ENCODE results near the gene LCNL1. TPM values are rescaled to one million over a fixed set of nuclear protein-coding genes. Genes with fewer than 3 reads are reported as not detected.
"Not testable (repeated sequence)": the region's sequence is repeated elsewhere in the genome, so short reads cannot be mapped to it uniquely, and the experiment has no call there.

Gene LCNL1
- total RNA-seq, 1 experiment from 2014 or later, result not detected

DNA sequence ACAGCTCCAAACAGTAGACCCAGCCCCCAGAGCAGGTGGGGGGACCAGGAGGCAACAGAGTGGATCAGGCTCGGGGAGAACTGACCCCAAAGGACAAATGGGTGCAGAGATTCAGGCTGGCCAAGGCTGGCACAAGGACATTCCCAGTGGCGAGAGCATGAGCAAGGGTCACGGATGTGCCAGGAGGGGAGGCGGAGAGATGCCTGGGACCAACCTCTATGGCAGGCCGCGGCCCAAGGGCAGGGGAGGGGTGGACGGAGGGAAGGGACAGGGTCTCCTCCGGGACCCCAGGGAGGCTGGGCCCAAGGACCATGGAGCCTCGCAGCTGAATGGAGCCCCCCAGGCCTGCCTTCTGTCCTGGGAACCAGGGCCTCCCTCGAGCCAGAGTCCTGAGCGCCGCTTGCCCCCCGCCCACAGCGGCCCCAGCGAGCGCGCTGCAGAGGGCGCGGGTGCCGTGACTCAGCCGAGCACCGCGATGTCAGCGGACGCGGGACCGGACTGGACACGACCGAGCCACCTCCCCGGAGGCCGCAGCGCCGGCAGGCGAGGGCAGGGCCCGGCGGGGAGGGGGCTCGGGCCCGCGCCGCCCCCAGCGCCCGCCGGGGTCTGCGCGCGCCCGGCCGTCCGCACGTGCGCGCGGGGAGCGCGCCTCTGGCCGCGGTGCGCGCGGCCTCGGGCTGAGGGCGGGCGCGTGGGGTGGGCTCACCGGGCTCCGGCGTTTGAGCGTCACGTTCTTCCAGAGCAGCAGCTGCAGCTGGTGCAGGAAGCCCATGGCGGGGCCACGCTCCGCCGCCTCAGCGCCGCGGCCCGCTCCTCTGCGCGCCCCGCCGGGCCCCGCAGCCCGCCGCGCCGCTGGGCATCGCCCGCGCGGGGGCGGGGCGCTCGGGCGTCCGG, 44.8 kb downstream of the LCNL1 start, which contains the start of gene ABCA2:
TSS of gene ABCA2 (minus strand) at position 869 of the 894 bp plus-strand sequence. CDS start at position 772, 97 bp downstream.
- no peak for DNase-seq (ENCODE audit: low read depth)
- in situ Hi-C loops (cut with HindIII; ENCODE audit: low pct_unique_long_range_greater_than_20kb, low sequenced_read_pairs), result no loop called here

DNA sequence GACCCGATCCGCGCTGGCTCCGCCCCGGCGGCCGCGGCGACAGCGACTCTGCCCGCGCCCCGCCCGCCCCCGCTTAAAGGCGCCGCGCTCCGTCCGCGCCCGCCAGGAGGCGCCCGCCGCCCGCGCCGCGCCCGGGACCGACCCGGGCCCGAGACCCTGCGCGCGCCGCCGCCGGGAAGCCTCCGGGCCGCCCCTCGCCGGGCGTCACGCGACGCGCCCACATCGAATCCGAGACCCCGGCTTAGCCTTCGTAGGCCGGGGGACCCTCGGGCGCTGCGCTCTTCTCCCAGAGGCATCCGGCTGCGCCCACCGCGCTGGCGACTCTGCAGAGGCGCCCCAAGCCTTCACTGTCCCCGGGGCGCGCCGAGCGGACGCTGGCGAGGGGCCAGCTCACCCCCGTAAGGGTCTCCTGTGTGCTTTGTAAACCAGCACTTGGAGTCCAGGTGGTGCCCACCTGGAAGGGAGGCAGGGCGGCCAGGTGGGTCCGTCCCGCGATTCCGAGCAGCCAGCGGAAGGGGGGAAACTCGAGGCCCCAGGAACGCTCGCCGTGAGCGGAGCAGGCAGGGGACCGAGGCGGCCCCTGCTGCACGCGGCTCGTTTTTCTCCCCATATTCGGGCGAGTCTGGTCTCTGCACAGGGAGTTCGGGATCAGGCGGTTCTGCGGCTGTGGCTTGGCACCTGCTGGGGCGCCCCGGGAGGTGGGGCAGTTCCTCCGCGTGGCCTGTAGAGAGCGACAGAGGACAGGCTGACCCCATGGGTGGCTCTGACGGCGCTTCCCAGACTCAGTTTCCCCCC, 45.7 kb downstream of the LCNL1 start:
- peak; percentile 43 for DNase-seq (ENCODE audit: low read depth)
- in situ Hi-C loops (cut with HindIII; ENCODE audit: low pct_unique_long_range_greater_than_20kb, low sequenced_read_pairs), result no loop called here

DNA sequence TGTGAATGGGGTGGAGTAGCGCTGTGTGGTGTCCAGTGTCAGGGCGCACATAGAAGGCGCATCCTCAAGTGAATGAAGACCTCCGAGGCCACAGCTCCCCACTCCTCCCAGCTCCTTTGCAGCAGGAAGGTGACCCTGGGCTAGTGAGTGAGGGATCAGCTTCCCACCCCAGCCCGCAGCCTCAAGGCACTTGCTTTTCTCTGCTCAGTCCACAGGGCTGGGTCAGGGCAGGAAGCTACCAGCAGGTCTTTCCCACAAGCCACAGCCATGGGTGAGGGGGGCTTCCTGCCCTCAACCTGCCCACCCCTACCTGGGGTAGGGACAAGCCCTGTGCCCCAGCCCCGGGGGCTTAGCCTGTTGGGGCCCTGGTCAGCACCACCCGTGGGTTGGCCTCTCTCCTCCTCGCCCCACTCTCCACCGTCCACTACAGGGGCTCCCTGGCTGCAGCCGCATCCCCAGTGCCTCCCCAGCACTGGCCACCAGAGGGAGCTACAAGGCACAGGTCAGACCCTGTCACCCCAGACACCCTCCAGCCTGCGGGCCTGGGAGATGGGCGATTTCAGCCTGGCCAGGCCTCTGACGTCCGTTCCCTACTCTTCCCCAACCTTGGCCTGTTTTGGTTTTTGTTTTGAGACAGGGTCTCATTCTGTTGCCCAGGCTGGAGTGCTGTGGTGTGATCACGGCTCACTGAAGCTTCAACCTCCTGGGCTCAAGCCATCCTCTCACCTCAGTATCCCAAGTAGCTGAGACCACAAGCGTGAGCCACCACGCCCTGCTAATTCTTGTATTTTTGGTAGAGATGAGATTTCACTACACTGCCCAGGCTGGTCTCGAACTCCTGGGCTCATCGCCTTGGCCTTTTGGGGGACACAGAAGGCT, 46.5 kb downstream of the LCNL1 start:
- in situ Hi-C loops (cut with HindIII; ENCODE audit: low pct_unique_long_range_greater_than_20kb, low sequenced_read_pairs), result no loop called here

DNA sequence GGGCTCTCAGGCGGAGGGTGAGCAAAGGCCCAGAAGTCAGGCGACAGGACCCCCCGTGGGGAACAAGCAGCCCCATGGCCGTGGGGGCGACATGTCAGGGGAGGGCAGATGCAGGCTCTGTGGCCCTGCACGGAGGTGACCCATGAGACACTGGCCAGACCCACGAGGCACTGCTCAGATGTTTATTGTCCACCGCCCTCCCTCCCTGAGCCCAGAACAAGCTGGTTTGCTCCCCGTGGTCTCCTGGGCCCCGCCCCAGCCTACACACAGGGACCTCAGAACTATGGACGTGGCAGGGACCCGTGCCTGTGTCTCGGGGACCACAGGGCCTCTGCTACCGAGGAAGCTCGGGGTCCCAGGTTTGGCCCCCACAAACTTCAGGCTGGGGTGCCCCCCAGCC, 47.2 kb downstream of the LCNL1 start:
- DNase-seq (ENCODE audit: low read depth), result no peak
- in situ Hi-C loops (cut with HindIII; ENCODE audit: low pct_unique_long_range_greater_than_20kb, low sequenced_read_pairs), result no loop called here

More for the DNA sequence above, 46.5 kb downstream of the LCNL1 start:
- DNase-seq (ENCODE audit: low read depth), result peak; percentile 52

DNA sequence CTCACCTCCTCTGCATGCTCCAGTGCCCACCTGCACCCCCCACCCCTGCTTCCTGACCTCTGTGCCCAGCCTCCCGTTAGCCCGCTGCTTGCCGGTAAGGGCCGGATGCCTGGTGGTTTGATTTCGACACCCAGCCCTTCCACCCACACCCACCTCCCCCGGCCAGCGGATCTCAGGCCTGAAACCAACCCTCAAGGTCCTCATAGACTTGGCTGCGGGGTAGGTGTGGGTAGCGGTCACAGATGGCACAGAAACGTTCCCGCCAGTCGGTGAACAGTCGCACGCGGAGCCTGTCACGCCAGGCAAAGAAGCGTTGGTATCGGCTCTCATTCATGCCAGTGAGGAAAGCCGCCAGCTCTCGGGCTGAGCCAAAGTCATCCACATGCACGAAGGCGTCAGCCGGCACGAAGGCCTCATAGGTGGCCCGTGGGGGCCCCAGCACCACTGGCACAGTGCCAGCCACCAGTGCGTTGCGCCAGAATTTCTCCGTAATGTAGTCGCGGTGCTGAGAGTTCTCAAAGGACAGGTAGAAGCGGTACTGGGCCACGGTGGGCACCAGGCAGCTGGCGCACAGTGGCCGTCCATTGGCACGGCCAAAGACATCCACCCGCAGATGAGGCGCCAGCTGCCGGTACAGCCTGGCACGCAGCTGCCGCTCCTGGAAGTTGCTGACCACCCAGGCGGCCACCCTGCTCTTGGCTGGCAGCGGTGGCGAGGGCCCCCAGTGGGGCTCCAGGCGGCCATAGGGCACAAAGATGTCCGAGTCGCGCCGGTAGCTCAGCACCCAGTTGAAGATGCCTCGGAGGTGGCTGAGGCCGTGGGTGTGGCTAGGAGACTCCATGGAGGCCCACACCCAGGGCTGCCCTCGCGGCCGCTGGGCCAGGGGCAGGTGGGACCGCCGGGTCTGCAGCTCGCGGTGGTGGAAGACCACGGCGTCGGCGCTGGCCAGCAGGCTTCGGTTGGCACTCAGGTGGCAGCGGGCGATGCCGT, 48.0 kb downstream of the LCNL1 start:
- in situ Hi-C loops (cut with HindIII; ENCODE audit: low pct_unique_long_range_greater_than_20kb, low sequenced_read_pairs), result no loop called here
- DNase-seq (ENCODE audit: low read depth), result no peak

DNA sequence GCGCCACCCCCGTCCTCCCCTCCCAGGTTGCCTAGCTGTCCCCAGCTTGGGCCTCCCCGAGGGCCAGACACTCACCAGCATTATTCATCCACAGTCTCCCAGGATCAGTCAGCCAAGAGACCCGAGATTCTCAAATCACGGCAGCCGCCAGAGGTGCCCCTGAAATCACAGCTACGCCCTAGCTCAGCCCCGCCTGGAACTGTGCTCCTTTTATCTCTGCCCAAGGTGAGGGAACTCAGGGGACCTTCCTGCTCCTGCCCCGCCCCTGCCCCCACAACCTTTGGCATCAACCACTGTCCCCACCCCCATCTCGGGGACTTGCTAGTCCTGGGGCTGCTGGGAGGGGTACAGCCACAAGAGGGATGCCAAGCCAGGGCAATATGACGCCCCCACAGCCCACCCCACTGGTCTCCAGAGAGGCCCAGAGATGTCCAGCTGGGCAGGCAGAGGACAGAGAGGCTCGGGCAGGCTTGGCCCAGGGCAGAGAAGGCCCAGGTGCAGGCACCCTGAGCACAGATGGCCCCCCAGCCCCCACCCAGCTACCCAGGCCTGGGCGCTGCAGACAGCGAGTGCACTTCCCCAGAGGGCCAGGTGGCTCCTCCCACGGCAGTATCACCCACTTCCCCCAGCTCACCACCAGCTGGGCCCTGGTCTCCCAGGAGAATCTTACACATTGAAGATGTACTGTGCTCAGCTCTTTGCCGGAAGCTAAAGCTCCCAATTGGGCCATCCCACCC, 49.3 kb downstream of the LCNL1 start, which contains the start of gene FUT7:
TSS of gene FUT7 (minus strand) at position 185 of the 737 bp plus-strand sequence. CDS start at position 88, 97 bp downstream.
- in situ Hi-C loops (cut with HindIII; ENCODE audit: low pct_unique_long_range_greater_than_20kb, low sequenced_read_pairs), result no loop called here
- DNase-seq (ENCODE audit: low read depth), result no peak

DNA sequence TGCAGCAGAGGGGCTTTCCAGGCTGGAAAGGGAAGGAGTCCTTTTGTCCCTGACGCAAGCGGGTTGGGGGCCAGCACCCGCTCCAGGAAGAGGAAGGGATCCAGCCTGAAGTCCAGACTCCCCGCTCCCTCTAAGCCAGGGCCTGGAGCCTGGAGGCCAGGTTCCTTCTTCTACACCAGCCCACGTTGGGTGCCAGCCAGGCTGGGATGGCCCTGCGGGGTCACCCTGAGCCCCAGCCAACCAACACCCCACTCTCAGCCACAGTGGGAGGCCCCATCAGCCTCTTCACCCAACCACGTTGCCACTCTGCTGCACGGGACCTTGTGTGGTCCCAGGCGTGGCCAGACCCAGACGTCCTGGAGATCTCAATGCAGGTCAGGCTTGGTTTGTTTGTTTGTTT, 50.1 kb downstream of the LCNL1 start:
- in situ Hi-C loops (cut with HindIII; ENCODE audit: low pct_unique_long_range_greater_than_20kb, low sequenced_read_pairs), result no loop called here
- no peak for DNase-seq (ENCODE audit: low read depth)

DNA sequence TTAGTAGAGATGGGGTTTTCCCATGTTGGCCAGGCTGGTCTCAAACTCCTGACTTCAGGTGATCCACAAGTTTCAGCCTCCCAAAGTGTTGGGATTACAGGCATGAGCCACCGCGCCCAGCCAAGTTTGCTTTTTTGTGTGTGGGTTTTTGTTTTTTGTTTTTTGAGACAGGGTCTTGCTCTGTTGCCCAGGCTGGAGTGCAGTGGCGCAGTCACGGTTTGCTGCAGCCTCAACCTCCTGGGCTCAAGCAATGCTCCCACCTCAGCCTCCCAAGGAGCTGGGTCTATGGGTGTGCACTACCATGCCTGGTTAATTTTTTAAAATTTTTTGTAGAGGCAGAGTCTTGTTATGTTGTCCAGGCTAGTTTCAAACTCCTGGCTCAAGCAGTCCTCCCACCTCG, 50.7 kb downstream of the LCNL1 start:
- in situ Hi-C loops (cut with HindIII; ENCODE audit: low pct_unique_long_range_greater_than_20kb, low sequenced_read_pairs), result not testable (repeated sequence)

DNA sequence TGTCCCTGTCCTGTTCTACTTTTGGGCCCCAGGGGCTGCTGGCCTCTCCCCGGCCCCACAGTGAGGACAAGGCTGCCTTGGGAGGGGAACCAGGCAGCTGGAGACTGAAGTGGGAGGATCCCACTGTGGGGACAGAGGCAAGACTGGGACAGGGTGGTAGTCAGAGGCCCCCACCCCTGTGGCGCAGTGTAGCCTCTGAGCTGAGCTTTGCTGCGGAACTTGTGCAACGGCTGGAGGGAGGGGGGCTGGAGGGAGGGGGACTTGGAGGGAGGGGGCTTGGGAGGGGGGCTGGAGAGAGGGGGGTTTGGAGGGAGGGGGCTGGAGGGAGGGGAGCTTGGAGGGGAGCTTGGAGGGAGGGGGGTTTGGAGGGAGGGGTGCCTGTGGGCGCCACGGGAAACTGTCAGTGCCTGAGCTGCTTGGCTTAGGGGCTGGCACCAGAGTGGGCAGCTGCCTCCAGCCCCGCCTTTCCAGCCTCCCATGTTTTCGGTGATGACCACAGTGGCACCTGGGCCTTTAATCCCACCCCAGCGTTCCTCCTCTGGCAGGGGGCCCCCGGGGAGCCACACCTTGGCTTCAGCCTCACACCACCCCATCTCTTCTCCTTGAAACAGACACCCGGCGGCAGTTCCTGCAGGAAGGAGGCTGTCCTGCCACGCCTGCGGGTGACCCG, 51.4 kb downstream of the LCNL1 start:
- in situ Hi-C loops (cut with HindIII; ENCODE audit: low pct_unique_long_range_greater_than_20kb, low sequenced_read_pairs), result no loop called here
- no peak for DNase-seq (ENCODE audit: low read depth)

More for the DNA sequence above, 50.7 kb downstream of the LCNL1 start:
- DNase-seq (ENCODE audit: low read depth), result not testable (repeated sequence)

DNA sequence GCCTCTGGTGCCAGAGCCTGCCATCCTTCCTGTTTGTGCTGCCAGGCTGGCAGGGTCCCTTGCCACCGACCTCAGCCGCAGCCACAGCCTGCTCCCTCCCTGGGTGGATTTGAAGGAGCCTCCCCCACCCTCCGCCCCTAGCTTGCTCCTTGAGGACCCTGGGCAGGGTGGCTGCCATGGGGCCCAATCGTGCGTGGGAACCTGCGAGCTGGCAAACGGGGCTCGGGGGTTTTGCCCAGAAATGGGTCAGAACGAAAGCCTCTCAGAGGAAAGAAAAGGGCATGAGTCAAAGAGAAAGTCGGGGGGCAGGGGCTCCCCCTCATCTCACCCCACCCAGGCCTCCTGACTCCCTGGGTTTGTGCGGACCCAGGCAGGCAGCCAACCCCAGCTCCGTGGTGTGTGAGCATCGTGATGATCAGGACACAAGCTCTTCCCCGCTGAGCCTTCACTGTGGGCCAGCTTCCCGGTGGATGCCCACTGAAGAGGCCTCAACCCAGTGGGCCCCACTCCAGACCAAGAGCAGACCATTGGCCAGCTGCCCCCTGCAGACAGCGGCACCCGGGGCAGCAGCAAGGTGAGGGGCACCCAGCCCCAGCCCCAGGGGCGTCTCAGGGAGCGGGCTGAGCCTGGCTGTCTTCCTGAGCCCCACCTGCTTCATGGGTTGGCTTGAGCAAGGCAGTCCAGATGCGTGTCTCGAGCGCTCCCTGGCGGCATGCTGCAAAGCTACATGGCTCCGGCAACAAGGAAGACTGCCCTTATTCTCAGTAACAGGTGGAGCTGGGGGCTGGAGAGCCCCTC, 52.1 kb downstream of the LCNL1 start:
- in situ Hi-C loops (cut with HindIII; ENCODE audit: low pct_unique_long_range_greater_than_20kb, low sequenced_read_pairs), result no loop called here

More for the DNA sequence above, 52.1 kb downstream of the LCNL1 start:
- peak; percentile 58 for DNase-seq (ENCODE audit: low read depth)

Other genes with a start within 250 kb of the LCNL1 start
- not detected in 2 replicates for gene LCN10, start 240.1 kb upstream of the LCNL1 start, total RNA-seq (2014; rRNA removed; shearing (Covaris generic); ENCODE audit: low replicate concordance)
- gene LCN6, start 234.5 kb upstream of the LCNL1 start, total RNA-seq (2014; rRNA removed; shearing (Covaris generic); ENCODE audit: low replicate concordance), result not detected in 2 replicates
- gene LCN8, start 224.8 kb upstream of the LCNL1 start, total RNA-seq (2014; rRNA removed; shearing (Covaris generic); ENCODE audit: low replicate concordance), result not detected in 2 replicates
- not detected in 2 replicates for gene LCN15, start 218.5 kb upstream of the LCNL1 start, total RNA-seq (2014; rRNA removed; shearing (Covaris generic); ENCODE audit: low replicate concordance)
- 230 and 313 TPM in 2 replicates for gene TMEM141, start 191.6 kb upstream of the LCNL1 start, total RNA-seq (2014; rRNA removed; shearing (Covaris generic); ENCODE audit: low replicate concordance)
- gene CCDC183, start 186.7 kb upstream of the LCNL1 start, total RNA-seq (2014; rRNA removed; shearing (Covaris generic); ENCODE audit: low replicate concordance), result 1.1 TPM in 1 of 2 replicates, not detected in the other
- gene RABL6, start 175.0 kb upstream of the LCNL1 start, total RNA-seq (2014; rRNA removed; shearing (Covaris generic); ENCODE audit: low replicate concordance), result 103 and 104 TPM in 2 replicates
- 1.3 and 1.7 TPM in 2 replicates for gene AJM1, start 140.5 kb upstream of the LCNL1 start, total RNA-seq (2014; rRNA removed; shearing (Covaris generic); ENCODE audit: low replicate concordance)
- gene PHPT1, start 133.6 kb upstream of the LCNL1 start, total RNA-seq (2014; rRNA removed; shearing (Covaris generic); ENCODE audit: low replicate concordance), result 125 and 127 TPM in 2 replicates
- 0.17 TPM in 2 replicates for gene MAMDC4, start 130.6 kb upstream of the LCNL1 start, total RNA-seq (2014; rRNA removed; shearing (Covaris generic); ENCODE audit: low replicate concordance)
- gene EDF1, start 116.7 kb upstream of the LCNL1 start, total RNA-seq (2014; rRNA removed; shearing (Covaris generic); ENCODE audit: low replicate concordance), result 460 and 494 TPM in 2 replicates
- 61.9 and 67.0 TPM in 2 replicates for gene TRAF2, start 96.5 kb upstream of the LCNL1 start, total RNA-seq (2014; rRNA removed; shearing (Covaris generic); ENCODE audit: low replicate concordance)
- gene FBXW5, start 38.3 kb upstream of the LCNL1 start, total RNA-seq (2014; rRNA removed; shearing (Covaris generic); ENCODE audit: low replicate concordance), result 139 and 152 TPM in 2 replicates
- not detected in 2 replicates for gene C8G, start 37.8 kb upstream of the LCNL1 start, total RNA-seq (2014; rRNA removed; shearing (Covaris generic); ENCODE audit: low replicate concordance)
- not detected in 2 replicates for gene LCN12, start 30.7 kb upstream of the LCNL1 start, total RNA-seq (2014; rRNA removed; shearing (Covaris generic); ENCODE audit: low replicate concordance)
- gene PTGDS, start 5.5 kb upstream of the LCNL1 start, total RNA-seq (2014; rRNA removed; shearing (Covaris generic); ENCODE audit: low replicate concordance), result not detected in 2 replicates
- 129 and 137 TPM in 2 replicates for gene PAXX, start 9.4 kb downstream of the LCNL1 start, total RNA-seq (2014; rRNA removed; shearing (Covaris generic); ENCODE audit: low replicate concordance)
- gene CLIC3, start 13.6 kb downstream of the LCNL1 start, total RNA-seq (2014; rRNA removed; shearing (Covaris generic); ENCODE audit: low replicate concordance), result not detected in 2 replicates
- 19.0 and 23.5 TPM in 2 replicates for gene ABCA2, start 45.2 kb downstream of the LCNL1 start, total RNA-seq (2014; rRNA removed; shearing (Covaris generic); ENCODE audit: low replicate concordance)
- gene FUT7, start 49.1 kb downstream of the LCNL1 start, total RNA-seq (2014; rRNA removed; shearing (Covaris generic); ENCODE audit: low replicate concordance), result not detected in 2 replicates
- gene NPDC1, start 63.2 kb downstream of the LCNL1 start, total RNA-seq (2014; rRNA removed; shearing (Covaris generic); ENCODE audit: low replicate concordance), result 31.8 and 45.1 TPM in 2 replicates
- not detected in 2 replicates for gene ENTPD2, start 71.1 kb downstream of the LCNL1 start, total RNA-seq (2014; rRNA removed; shearing (Covaris generic); ENCODE audit: low replicate concordance)
- gene SAPCD2, start 87.6 kb downstream of the LCNL1 start, total RNA-seq (2014; rRNA removed; shearing (Covaris generic); ENCODE audit: low replicate concordance), result 51.2 and 55.0 TPM in 2 replicates
- gene UAP1L1, start 94.5 kb downstream of the LCNL1 start, total RNA-seq (2014; rRNA removed; shearing (Covaris generic); ENCODE audit: low replicate concordance), result 2.1 and 2.3 TPM in 2 replicates
- gene MAN1B1, start 104.0 kb downstream of the LCNL1 start, total RNA-seq (2014; rRNA removed; shearing (Covaris generic); ENCODE audit: low replicate concordance), result 52.2 and 79.4 TPM in 2 replicates
- 118 and 163 TPM in 2 replicates for gene DPP7, start 131.7 kb downstream of the LCNL1 start, total RNA-seq (2014; rRNA removed; shearing (Covaris generic); ENCODE audit: low replicate concordance)
- not detected in 2 replicates for gene GRIN1, start 156.2 kb downstream of the LCNL1 start, total RNA-seq (2014; rRNA removed; shearing (Covaris generic); ENCODE audit: low replicate concordance)
- gene LRRC26, start 187.1 kb downstream of the LCNL1 start, total RNA-seq (2014; rRNA removed; shearing (Covaris generic); ENCODE audit: low replicate concordance), result 1.8 and 3.0 TPM in 2 replicates
- not detected in 2 replicates for gene TMEM210, start 189.1 kb downstream of the LCNL1 start, total RNA-seq (2014; rRNA removed; shearing (Covaris generic); ENCODE audit: low replicate concordance)
- gene ANAPC2, start 205.6 kb downstream of the LCNL1 start, total RNA-seq (2014; rRNA removed; shearing (Covaris generic); ENCODE audit: low replicate concordance), result 38.2 and 94.6 TPM in 2 replicates
- 163 and 166 TPM in 2 replicates for gene SSNA1, start 205.7 kb downstream of the LCNL1 start, total RNA-seq (2014; rRNA removed; shearing (Covaris generic); ENCODE audit: low replicate concordance)
- gene TPRN, start 217.7 kb downstream of the LCNL1 start, total RNA-seq (2014; rRNA removed; shearing (Covaris generic); ENCODE audit: low replicate concordance), result 13.9 and 15.2 TPM in 2 replicates
- 57.6 and 83.9 TPM in 2 replicates for gene TMEM203, start 222.7 kb downstream of the LCNL1 start, total RNA-seq (2014; rRNA removed; shearing (Covaris generic); ENCODE audit: low replicate concordance)
- 8.1 and 8.3 TPM in 2 replicates for gene NDOR1, start 222.7 kb downstream of the LCNL1 start, total RNA-seq (2014; rRNA removed; shearing (Covaris generic); ENCODE audit: low replicate concordance)
- gene RNF208, start 239.2 kb downstream of the LCNL1 start, total RNA-seq (2014; rRNA removed; shearing (Covaris generic); ENCODE audit: low replicate concordance), result not detected in 2 replicates
- gene CYSRT1, start 242.2 kb downstream of the LCNL1 start, total RNA-seq (2014; rRNA removed; shearing (Covaris generic); ENCODE audit: low replicate concordance), result 0.61 and 12.7 TPM in 2 replicates
- not detected in 2 replicates for gene RNF224, start 244.5 kb downstream of the LCNL1 start, total RNA-seq (2014; rRNA removed; shearing (Covaris generic); ENCODE audit: low replicate concordance)
- not detected in 2 replicates for gene SLC34A3, start 247.9 kb downstream of the LCNL1 start, total RNA-seq (2014; rRNA removed; shearing (Covaris generic); ENCODE audit: low replicate concordance)

Data from Caki2 (cell line).